CD14-positive monocyte (primary cell): ENCODE results near the gene ATP8B2. TPM values are rescaled to one million over a fixed set of nuclear protein-coding genes. Genes with fewer than 3 reads are reported as not detected.

Experiments used
- DNase-seq, 3 donors: peaks; one replicate each; pipeline ENCODE4 v3.0.0-alpha.2; 2011 to 2022
- H2AFZ ChIP-seq: 2 replicates; pipeline ENCODE4 v1.6.0; 2012; ENCODE audit warnings: mild to moderate bottlenecking, low read depth, low read length, inconsistent platforms; ENCODE audit not compliant: insufficient read depth, poor library complexity, severe bottlenecking
- H3K27ac ChIP-seq, 2 donors: 1 replicate in 1 of 2; 2 replicates in 1 of 2; pipeline ENCODE4 v1.5.1; 2012 to 2013; ENCODE audit warnings: low read length in 2 of 2, control low read depth in 1 of 2, inconsistent platforms in 1 of 2, low read depth in 1 of 2, mild to moderate bottlenecking in 1 of 2
- H3K27me3 ChIP-seq, 2 donors: one replicate each; pipeline versions ENCODE4 v1.6.0 to v1.6.1; 2011 to 2013; ENCODE audit warnings: low read length in 2 of 2; ENCODE audit not compliant: control insufficient read depth in 2 of 2, insufficient read depth in 2 of 2
- H3K36me3 ChIP-seq, 2 donors: replicated peaks in 1 of 2; 1 replicate in 1 of 2; 2 replicates in 1 of 2; pipeline versions ENCODE4 v1.5.1 to v1.6.1; 2012 to 2013; ENCODE audit warnings: low read length in 2 of 2, control low read depth in 1 of 2, inconsistent platforms in 1 of 2, mild to moderate bottlenecking in 1 of 2; ENCODE audit not compliant: insufficient read depth in 2 of 2, control insufficient read depth in 1 of 2
- H3K4me1 ChIP-seq, 2 donors: 1 replicate in 1 of 2; 2 replicates in 1 of 2; pipeline versions ENCODE4 v1.5.1 to v1.6.1; 2012 to 2013; ENCODE audit warnings: low read length in 2 of 2, control low read depth in 1 of 2, inconsistent platforms in 1 of 2, mild to moderate bottlenecking in 1 of 2, moderate library complexity in 1 of 2; ENCODE audit not compliant: insufficient read depth in 2 of 2, control insufficient read depth in 1 of 2
- H3K4me2 ChIP-seq: replicated peaks from 2 replicates; pipeline ENCODE3; 2012; ENCODE audit warnings: low read length, moderate library complexity, mild to moderate bottlenecking; ENCODE audit not compliant: poor library complexity, severe bottlenecking; ENCODE audit errors: extremely low read depth
- H3K4me3 ChIP-seq, 3 experiments: fragments of 200-600 bp in 1 of 3; sonication (generic) in 1 of 3; replicated peaks in 1 of 3; 1 replicate in 2 of 3; 2 replicates in 1 of 3; pipeline ENCODE4 v1.5.1; 2011 to 2013; ENCODE audit warnings: low read length in 3 of 3, mild to moderate bottlenecking in 3 of 3, control low read depth in 2 of 3, low read depth in 2 of 3, inconsistent platforms in 1 of 3, moderate library complexity in 1 of 3
- H3K79me2 ChIP-seq: 2 replicates; pipeline ENCODE4 v1.6.0; 2012; ENCODE audit warnings: mild to moderate bottlenecking, control low read depth, inconsistent platforms, low read length, moderate library complexity; ENCODE audit not compliant: insufficient read depth
- H3K9ac ChIP-seq: 2 replicates; pipeline ENCODE4 v1.6.0; 2017; ENCODE audit warnings: low read length, mild to moderate bottlenecking; ENCODE audit not compliant: insufficient read depth, poor library complexity, severe bottlenecking
- H3K9me3 ChIP-seq, 2 donors: replicated peaks in 1 of 2; 1 replicate in 1 of 2; 2 replicates in 1 of 2; pipeline versions ENCODE4 v1.5.1 to v1.6.1; 2012 to 2013; ENCODE audit warnings: low read length in 2 of 2, control low read depth in 1 of 2; ENCODE audit not compliant: control insufficient read depth in 1 of 2, insufficient read depth in 1 of 2
- H4K20me1 ChIP-seq: 2 replicates; pipeline ENCODE4 v1.6.0; 2012; ENCODE audit warnings: mild to moderate bottlenecking, low read length, control low read depth, moderate library complexity; ENCODE audit not compliant: insufficient read depth
- H3K27ac Mint-ChIP-seq, 7 donors: one replicate each; pipeline ENCODE4 v1.8.0; 2020; ENCODE audit warnings: mild to moderate bottlenecking in 7 of 7, mixed read lengths in 7 of 7, moderate library complexity in 6 of 7, inconsistent platforms in 2 of 7
- H3K27me3 Mint-ChIP-seq, 3 donors: one replicate each; pipeline ENCODE4 v1.8.0; 2021 to 2022; ENCODE audit warnings: low read depth in 3 of 3, mild to moderate bottlenecking in 3 of 3, mixed read lengths in 3 of 3, moderate library complexity in 3 of 3, inconsistent platforms in 1 of 3
- H3K36me3 Mint-ChIP-seq, 2 donors: one replicate each; pipeline ENCODE4 v1.8.0; 2020; ENCODE audit warnings: mixed read lengths in 2 of 2, inconsistent platforms in 1 of 2, mild to moderate bottlenecking in 1 of 2
- H3K4me1 Mint-ChIP-seq: one replicate; pipeline ENCODE4 v1.8.0; 2020; ENCODE audit warnings: mild to moderate bottlenecking, mixed read lengths
- H3K4me3 Mint-ChIP-seq, 2 donors: one replicate each; pipeline ENCODE4 v1.8.0; 2020; ENCODE audit warnings: mild to moderate bottlenecking in 2 of 2, mixed read lengths in 2 of 2, moderate library complexity in 1 of 2
- H3K9me3 Mint-ChIP-seq, 7 donors: one replicate each; pipeline ENCODE4 v1.8.0; 2020 to 2022; ENCODE audit warnings: mixed read lengths in 7 of 7, mild to moderate bottlenecking in 6 of 7, moderate library complexity in 6 of 7, inconsistent platforms in 2 of 7
- CTCF ChIP-seq: fragments of 200-600 bp; IDR thresholded peaks from one replicate; pipeline ENCODE4 v1.8.0; 2022; ENCODE audit warnings: antibody characterized with exemption, mild to moderate bottlenecking
- WGBS: methylation state at CpG from one replicate; pipeline ENCODE4 v1.1.5; 2013; ENCODE audit warnings: missing lambda C conversion rate; ENCODE audit not compliant: insufficient coverage; 5-methylcytosine and 5-hydroxymethylcytosine counted together
- intact Hi-C, 2 donors: fragments of 100-400 bp; cut with micrococcal nuclease; formaldehyde crosslinking; loops; one replicate each; pipeline versions ENCODE4 v1.15.0 to v1.15.1; 2023
- polyA plus RNA-seq, 3 donors: library from polyadenylated mRNA; depleted of rRNA in 1 of 3; unstranded in 2 of 3; stranded (reverse) in 1 of 3; fragments of 300-500 nt in 2 of 3; fragments of >200 nt in 1 of 3; fragmentation: Illumina TruSeq in 2 of 3; gene quantifications; 1 replicate in 2 of 3; 2 replicates in 1 of 3; pipeline ENCODE4 v1.2.3, GENCODE V29; 2012 to 2021
- small RNA-seq: library from RNA; depleted of rRNA; stranded (forward); fragments of <200 nt; gene quantifications from one replicate; pipeline ENCODE3, GENCODE V24; 2012; ENCODE audit warnings: low read depth; ENCODE audit not compliant: insufficient read length

Gene ATP8B2
- polyA plus RNA-seq, 3 donors = 0.46 to 2.2 (median 0.98) TPM

GRCh38 chr1:154400381-154400801, 75.1 kb downstream of the ATP8B2 start:
- Histone ChIP-seq H3K4me3 (no peak overlapping the region), H3K79me2 (peaks cover 17% of the 10 kb centered on the region), H2AFZ (no peak overlapping the region), H3K27ac (peak overlapping the region; percentile 15 to 24), H3K9ac (no peak overlapping the region), H3K9me3 (no peaks in the 10 kb centered on the region), H4K20me1 (no peaks in the 10 kb centered on the region), H3K36me3 (no peaks in the 10 kb centered on the region), H3K27me3 (no peaks in the 10 kb centered on the region), H3K4me1 (peaks cover 70 to 72% of the 10 kb centered on the region in 2 donors), H3K4me2 (peak overlapping the region; percentile 13)
- intact Hi-C loops = loop anchor here in 1 of 2 donors (5.0 kb wide), 1 partner anchor 42 kb away; no protein-coding TSS in a partner anchor
- no peak for TF ChIP-seq CTCF
- H3K4me3 Mint-ChIP-seq = no peak overlapping the region
- H3K27ac Mint-ChIP-seq = peak overlapping the region; percentile 40 to 91 (median 66)
- peaks cover 0 to 3% (median 0%) of the 10 kb centered on the region in 7 donors for H3K9me3 Mint-ChIP-seq
- no peaks in the 10 kb centered on the region for H3K36me3 Mint-ChIP-seq
- H3K27me3 Mint-ChIP-seq = no peaks in the 10 kb centered on the region
- peaks cover 60% of the 10 kb centered on the region for H3K4me1 Mint-ChIP-seq
- WGBS = 0% methylated on average over 1 of the region's 4 CpGs
- DNase-seq = peak in 2 of 3 donors; percentile 63 to 76

Small RNA genes within 50 kb of the gene (small RNA-seq; reads per million reads assigned to genes)
- gene RF00273 (not detected), gene RNU6-121P (not detected), gene RNU6-239P (not detected), gene RNU7-57P (not detected)

Other genes starting within 250 kb of the ATP8B2 start
- under 1 TPM in 1 of 3 donors, not detected in 2; 0.03 TPM for gene NUP210L, start 170.5 kb upstream of the ATP8B2 start, polyA plus RNA-seq
- 1,000 to 10,000 TPM in 2 of 3 donors, 100 to 1,000 TPM in 1; 418 to 1,159 (median 1,153) TPM for gene TPM3, start 133.4 kb upstream of the ATP8B2 start, polyA plus RNA-seq
- gene CFAP141, start 119.2 kb upstream of the ATP8B2 start, polyA plus RNA-seq = not detected
- 100 to 1,000 TPM in 1 of 3 donors, 10 to 100 TPM in 2; 40.1 to 200 (median 46.8) TPM for gene UBAP2L, start 104.6 kb upstream of the ATP8B2 start, polyA plus RNA-seq
- 10 to 100 TPM; 51.4 to 94.9 (median 91.7) TPM for gene HAX1, start 52.9 kb upstream of the ATP8B2 start, polyA plus RNA-seq
- under 1 TPM in 1 of 3 donors, not detected in 2; 0.09 TPM for gene AQP10, start 4.4 kb upstream of the ATP8B2 start, polyA plus RNA-seq
- 10 to 100 TPM; 56.4 to 81.7 (median 62.1) TPM for gene IL6R, start 79.8 kb downstream of the ATP8B2 start, polyA plus RNA-seq
- gene TDRD10, start 176.7 kb downstream of the ATP8B2 start, polyA plus RNA-seq = not detected
- gene SHE, start 176.9 kb downstream of the ATP8B2 start, polyA plus RNA-seq = not detected
- gene UBE2Q1, start 233.1 kb downstream of the ATP8B2 start, polyA plus RNA-seq = 10 to 100 TPM in 1 of 3 donors, 1 to 10 TPM in 2; 6.4 to 22.6 (median 8.4) TPM
- under 1 TPM in 1 of 3 donors, not detected in 2; 0.05 TPM for gene CHRNB2, start 242.3 kb downstream of the ATP8B2 start, polyA plus RNA-seq